ENCODE data around the gene CROCC2.

GRCh38 chr2:241005569-241005968 is 99.4 kb downstream of the CROCC2 start:
- TF ChIP-seq CTCF (IDR thresholded peaks at IDR 0.05): no peak
- no peak for TF ChIP-seq EZH2 (IDR thresholded peaks at IDR 0.05; ENCODE audit: borderline replicate concordance, insufficient read depth, low read depth, low read length, poor library complexity, severe bottlenecking)

All from B cell (primary cell).